K562 (cell line): Measurements from ENCODE around the gene CYP2W1. TPM values are rescaled to one million over a fixed set of nuclear protein-coding genes. Genes with fewer than 3 reads are reported as not detected.

Experiments
- ATAC-seq: fragments of 200-7000 bp; cut with Tn5 transposase; 3 replicates; pipeline ENCODE4 v1.9.1; 2020; ENCODE audit warnings: moderate library complexity
- BruUV-seq: library from RNA; stranded (reverse); fragments of 400-500 nt; replicated peaks from 2 replicates; lab custom pipeline; 2021; lab: Mats Ljungman, UMichigan
- CTCF ChIA-PET: fragments of 300-600 bp; formaldehyde crosslinking; extraction: SDS; loops from one replicate; lab custom pipeline; 2021; ENCODE audit warnings: low intra/inter-chr PET ratio; lab: Yijun Ruan, JAX
- POLR2A ChIA-PET: fragments of 300-600, 350-650 bp; sonication (Branson Sonifier 250); formaldehyde crosslinking; extraction: SDS; loops from one replicate; lab custom pipeline; 2021; ENCODE audit warnings: antibody characterized with exemption, inconsistent platforms; lab: Yijun Ruan, JAX
- DNase-seq, 4 experiments: peaks; one replicate each; pipeline versions ENCODE4 v3.0.0 to v3.0.0-alpha.2; 2011 to 2018; ENCODE audit warnings: low spot score in 3 of 4, mixed read lengths in 3 of 4; ENCODE audit errors: extremely low read depth in 1 of 4
- FAIRE-seq: peaks from 2 replicates; lab custom pipeline; 2011; peaks lifted over from hg19 to GRCh38; lab: Jason Lieb, UNC
- H2AFZ ChIP-seq: 2 replicates; pipeline ENCODE4 v1.6.0; 2011; ENCODE audit warnings: low read depth, low read length, control low read depth, inconsistent platforms
- H3K27ac ChIP-seq: fragments of 200-600 bp; 3 replicates; pipeline ENCODE4 v1.8.0; 2011; ENCODE audit warnings: low read depth, mild to moderate bottlenecking, control low read depth, inconsistent platforms, low read length, moderate library complexity, mixed read lengths; ENCODE audit errors: extremely low read depth
- H3K27me3 ChIP-seq, 2 experiments: fragments of 300-600 bp in 1 of 2; 2 replicates in 1 of 2; 3 replicates in 1 of 2; pipeline versions ENCODE4 v1.6.0 to v1.8.0; 2011; ENCODE audit warnings: inconsistent platforms in 2 of 2, low read length in 2 of 2, mild to moderate bottlenecking in 1 of 2, mixed read lengths in 1 of 2, moderate library complexity in 1 of 2; ENCODE audit not compliant: control insufficient read depth in 2 of 2, insufficient read depth in 2 of 2
- H3K36me3 ChIP-seq: fragments of 300-600 bp; 3 replicates; pipeline ENCODE4 v1.8.0; 2011; ENCODE audit warnings: mild to moderate bottlenecking, low read length, inconsistent platforms; ENCODE audit not compliant: control insufficient read depth, insufficient read depth
- H3K4me1 ChIP-seq, 2 experiments: fragments of 200-600 bp in 1 of 2; replicated peaks in 1 of 2; 2 replicates in 1 of 2; 3 replicates in 1 of 2; pipeline versions ENCODE4 v1.5.1 to v1.8.0; 2011; ENCODE audit warnings: inconsistent platforms in 2 of 2, low read length in 2 of 2, mild to moderate bottlenecking in 1 of 2, mixed read lengths in 1 of 2, moderate library complexity in 1 of 2; ENCODE audit not compliant: control insufficient read depth in 2 of 2, insufficient read depth in 2 of 2
- H3K4me2 ChIP-seq: 2 replicates; pipeline ENCODE4 v1.6.1; 2011; ENCODE audit warnings: low read length, control low read depth, inconsistent platforms, mixed read lengths; ENCODE audit not compliant: insufficient read depth
- H3K4me3 ChIP-seq: fragments of 200-600 bp; sonication (generic), shearing (Covaris generic); 2 replicates; pipeline ENCODE4 v1.5.1; 2016; ENCODE audit warnings: control low read depth, inconsistent platforms
- H3K79me2 ChIP-seq: fragments of 200-600 bp; 3 replicates; pipeline ENCODE4 v1.8.0; 2011; ENCODE audit warnings: low read length, inconsistent platforms; ENCODE audit not compliant: control insufficient read depth, insufficient read depth
- H3K9ac ChIP-seq, 2 experiments: 2 replicates each; pipeline versions ENCODE4 v1.6.0 to v1.6.1; 2011; ENCODE audit warnings: low read depth in 2 of 2, low read length in 2 of 2, control low read depth in 1 of 2, inconsistent platforms in 1 of 2, mild to moderate bottlenecking in 1 of 2, mixed read lengths in 1 of 2; ENCODE audit not compliant: insufficient read depth in 1 of 2
- H3K9me1 ChIP-seq: one replicate; pipeline ENCODE4 v1.6.0; 2011; ENCODE audit warnings: inconsistent platforms, mild to moderate bottlenecking, low read length, moderate library complexity; ENCODE audit not compliant: control insufficient read depth, insufficient read depth
- H3K9me3 ChIP-seq: replicated peaks from 2 replicates; pipeline ENCODE4 v1.5.1; 2011; ENCODE audit warnings: low read depth, low read length, inconsistent platforms; ENCODE audit not compliant: control insufficient read depth, insufficient read depth
- H4K20me1 ChIP-seq: replicated peaks from 2 replicates; pipeline ENCODE4 v1.6.1; 2011; ENCODE audit warnings: low read length, inconsistent platforms, mixed read lengths; ENCODE audit not compliant: control insufficient read depth, insufficient read depth
- CEBPB ChIP-seq: fragments of 450-650 bp; IDR thresholded peaks from 2 replicates; pipeline ENCODE4 v1.6.1; 2016; ENCODE audit warnings: missing genetic modification characterization, missing compliant biosample characterization
- MTA2 ChIP-seq: fragments of 450-650 bp; IDR thresholded peaks from 2 replicates; pipeline ENCODE4 v1.6.1; 2016; ENCODE audit warnings: low read depth
- RFX1 ChIP-seq: fragments of 450-650 bp; IDR thresholded peaks from 2 replicates; pipeline ENCODE4 v1.6.1; 2016; ENCODE audit warnings: mild to moderate bottlenecking, moderate library complexity
- WGBS: fragments of 100-300 bp; shearing (Covaris generic); methylation state at CpG from one replicate; pipeline ENCODE4 v1.1.6; 2016; ENCODE audit warnings: low coverage, mixed read lengths; ENCODE audit not compliant: insufficient coverage; ENCODE audit errors: missing lambda C conversion rate; 5-methylcytosine and 5-hydroxymethylcytosine counted together
- in situ Hi-C: fragments of 300-500 bp; cut with MboI; formaldehyde crosslinking; loops from 4 replicates; pipeline ENCODE4 v1.15.0; 2018; ENCODE audit warnings: inconsistent platforms, mixed read lengths
- intact Hi-C: fragments of 100-400 bp; cut with micrococcal nuclease; formaldehyde crosslinking; loops from 2 replicates; pipeline ENCODE4 v1.14.2; 2022
- polyA plus RNA-seq, 8 experiments: library from polyadenylated mRNA; depleted of rRNA in 4 of 8; stranded (reverse) in 5 of 8; unstranded in 3 of 8; fragments of >200 nt; fragmentation: Nextera tagmentation in 2 of 8; fragmentation: Illumina TruSeq in 1 of 8; extraction: Ambion mirVana in 2 of 8; extraction: Trizol in 1 of 8; gene quantifications; 2 replicates each; pipeline versions ENCODE4 v1.2.1 to v1.2.3, GENCODE V29; 2011 to 2014; ENCODE audit warnings: inconsistent platforms in 1 of 8, missing spikeins in 1 of 8
- total RNA-seq, 7 experiments: library from RNA; depleted of rRNA in 6 of 7; stranded (reverse); fragments of >200 nt in 6 of 7; fragmentation: Illumina TruSeq in 2 of 7; extraction: Trizol in 2 of 7; gene quantifications; 2 replicates each; pipeline versions ENCODE4 v1.2.1 to v1.2.3, GENCODE V29; 2011 to 2021; ENCODE audit warnings: low replicate concordance in 1 of 7
- TF ChIP-seq, protein P1 (sequence below), 2 experiments: fragments of 200-800 bp in 1 of 2; sonication (Bioruptor generic) in 1 of 2; sonication (generic) in 1 of 2; formaldehyde crosslinking in 1 of 2; IDR thresholded peaks in 1 of 2; conservative IDR thresholded peaks in 1 of 2; 2 replicates each; pipeline versions ENCODE4 v1.5.0 to v1.6.1; 2016 to 2020; ENCODE audit warnings: missing compliant biosample characterization in 1 of 2, missing genetic modification characterization in 1 of 2, missing genetic modification reagents in 1 of 2
- TF ChIP-seq, protein P2 (sequence below): fragments of 450-650 bp; IDR thresholded peaks from 2 replicates; pipeline ENCODE4 v1.7.0; 2016; ENCODE audit warnings: borderline replicate concordance

Gene CYP2W1
- total and polyA plus RNA-seq, 9 of the 15 experiments (the other 6 are each of a cell fraction or from before 2014, with no cell fraction given), result not detected

DNA sequence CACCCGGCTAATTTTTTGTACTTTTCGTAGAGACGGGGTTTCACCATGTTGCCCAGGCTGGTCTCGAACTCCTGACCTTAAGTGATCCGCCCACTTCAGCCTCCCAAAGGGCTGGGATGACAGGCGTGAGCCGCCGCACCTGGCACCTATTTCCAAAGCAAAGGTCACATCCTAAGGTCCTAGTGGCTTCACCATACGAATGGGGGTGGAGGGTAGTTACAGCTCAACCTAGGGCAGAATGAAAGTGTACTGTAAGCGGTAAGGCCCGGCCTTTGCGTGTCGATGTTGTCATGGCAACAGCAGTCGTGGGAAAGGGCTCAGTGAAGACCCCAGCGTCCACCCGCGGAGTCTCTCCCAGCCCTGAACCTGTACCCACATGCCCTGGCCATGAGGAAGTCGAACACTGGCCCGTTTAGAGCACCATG lies 6.1 kb upstream of the CYP2W1 start (continued):
- TF ChIP-seq, protein P1, sequence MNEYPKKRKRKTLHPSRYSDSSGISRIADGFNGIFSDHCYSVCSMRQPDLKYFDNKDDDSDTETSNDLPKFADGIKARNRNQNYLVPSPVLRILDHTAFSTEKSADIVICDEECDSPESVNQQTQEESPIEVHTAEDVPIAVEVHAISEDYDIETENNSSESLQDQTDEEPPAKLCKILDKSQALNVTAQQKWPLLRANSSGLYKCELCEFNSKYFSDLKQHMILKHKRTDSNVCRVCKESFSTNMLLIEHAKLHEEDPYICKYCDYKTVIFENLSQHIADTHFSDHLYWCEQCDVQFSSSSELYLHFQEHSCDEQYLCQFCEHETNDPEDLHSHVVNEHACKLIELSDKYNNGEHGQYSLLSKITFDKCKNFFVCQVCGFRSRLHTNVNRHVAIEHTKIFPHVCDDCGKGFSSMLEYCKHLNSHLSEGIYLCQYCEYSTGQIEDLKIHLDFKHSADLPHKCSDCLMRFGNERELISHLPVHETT (CRISPR knock-in tag; conservative IDR thresholded peaks at IDR 0.05 in 1 of 2, IDR thresholded peaks at IDR 0.05 in 1 of 2), result no peak
- TF ChIP-seq, protein P2, sequence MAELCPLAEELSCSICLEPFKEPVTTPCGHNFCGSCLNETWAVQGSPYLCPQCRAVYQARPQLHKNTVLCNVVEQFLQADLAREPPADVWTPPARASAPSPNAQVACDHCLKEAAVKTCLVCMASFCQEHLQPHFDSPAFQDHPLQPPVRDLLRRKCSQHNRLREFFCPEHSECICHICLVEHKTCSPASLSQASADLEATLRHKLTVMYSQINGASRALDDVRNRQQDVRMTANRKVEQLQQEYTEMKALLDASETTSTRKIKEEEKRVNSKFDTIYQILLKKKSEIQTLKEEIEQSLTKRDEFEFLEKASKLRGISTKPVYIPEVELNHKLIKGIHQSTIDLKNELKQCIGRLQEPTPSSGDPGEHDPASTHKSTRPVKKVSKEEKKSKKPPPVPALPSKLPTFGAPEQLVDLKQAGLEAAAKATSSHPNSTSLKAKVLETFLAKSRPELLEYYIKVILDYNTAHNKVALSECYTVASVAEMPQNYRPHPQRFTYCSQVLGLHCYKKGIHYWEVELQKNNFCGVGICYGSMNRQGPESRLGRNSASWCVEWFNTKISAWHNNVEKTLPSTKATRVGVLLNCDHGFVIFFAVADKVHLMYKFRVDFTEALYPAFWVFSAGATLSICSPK, result no peak
- TF ChIP-seq RFX1, result peak; percentile 85

DNA sequence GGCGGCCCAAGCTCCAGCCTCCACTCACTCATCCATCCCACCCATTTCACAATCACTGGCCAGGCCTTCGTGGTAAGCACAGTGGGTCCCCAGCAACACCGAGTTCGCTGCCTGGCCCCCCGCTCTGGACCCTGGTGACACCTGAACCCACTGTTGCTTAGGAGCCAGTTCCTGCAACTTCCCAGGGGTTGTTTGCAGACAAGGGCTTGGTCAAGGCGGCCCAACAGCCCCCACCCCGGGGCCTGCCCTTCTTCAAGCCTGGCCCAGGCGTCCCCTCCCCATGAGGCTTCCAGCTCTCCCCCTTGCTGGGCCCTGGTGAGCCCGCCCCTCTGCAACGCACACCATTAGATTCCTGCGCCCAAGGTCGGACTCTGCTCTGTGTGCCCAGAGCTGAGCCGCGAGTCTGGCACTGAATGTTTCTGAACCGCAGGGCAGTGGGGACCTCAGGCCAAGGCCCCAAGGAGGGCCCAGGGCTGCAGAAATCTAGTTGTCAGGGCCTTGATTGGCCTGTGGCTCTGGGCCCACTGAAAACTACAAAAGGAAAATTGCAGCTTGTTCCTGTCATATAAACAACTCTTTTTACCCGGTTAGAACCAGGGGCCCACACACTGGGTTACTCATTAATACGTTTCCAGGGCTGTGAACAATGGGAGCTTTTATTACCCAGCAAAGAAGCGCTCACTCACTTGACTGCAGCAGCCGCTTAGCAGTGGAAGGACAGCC lies 5.5 kb upstream of the CYP2W1 start:
- Histone ChIP-seq H3K27me3 (peaks cover 8 to 26% of the 10 kb centered on the region in 2 experiments; a peak in 3 of 5 replicates), H3K4me1 (peaks cover 7 to 31% of the 10 kb centered on the region in 2 experiments; a peak in 3 of 5 replicates), H3K9me1 (no peaks in the 10 kb centered on the region), H4K20me1 (peaks cover under 1% of the 10 kb centered on the region; the same call in 1 of the 2 replicates), H3K4me2 (no peak overlapping the region), H3K27ac (no peak overlapping the region), H3K79me2 (peaks cover 29% of the 10 kb centered on the region), H3K4me3 (no peak overlapping the region), H3K9ac (no peak overlapping the region), H2AFZ (no peak overlapping the region), H3K9me3 (no peaks in the 10 kb centered on the region; the same call in 1 of the 2 replicates), H3K36me3 (peaks cover 13% of the 10 kb centered on the region; the same call in 2 of the 3 replicates)
- ATAC-seq (no peak), DNase-seq (no peak), FAIRE-seq (no peak)
- 43% methylated on average over 18 of the region's 19 CpGs for WGBS
- intact Hi-C loops, result no loop called here
- no TSS peak for BruUV-seq
- in situ Hi-C loops, result loop anchor here (25.0 kb wide), 1 partner anchor 185 kb away; the partner anchor contains the start of gene ZFAND2A
- CTCF ChIA-PET, result no interaction called here
- POLR2A ChIA-PET, result interaction anchor here (0.6 to 1.4 kb wide), 6 partner anchors 8 to 129 kb away, joined by 3 to 5 read pairs (median 4); no protein-coding TSS in a partner anchor
- TF ChIP-seq CEBPB (tag), result peak; percentile 48; the same call in 1 of the 2 replicates
- no peak for TF ChIP-seq MTA2
